ENCODE measurements around the gene LDLRAP1.

DNA sequence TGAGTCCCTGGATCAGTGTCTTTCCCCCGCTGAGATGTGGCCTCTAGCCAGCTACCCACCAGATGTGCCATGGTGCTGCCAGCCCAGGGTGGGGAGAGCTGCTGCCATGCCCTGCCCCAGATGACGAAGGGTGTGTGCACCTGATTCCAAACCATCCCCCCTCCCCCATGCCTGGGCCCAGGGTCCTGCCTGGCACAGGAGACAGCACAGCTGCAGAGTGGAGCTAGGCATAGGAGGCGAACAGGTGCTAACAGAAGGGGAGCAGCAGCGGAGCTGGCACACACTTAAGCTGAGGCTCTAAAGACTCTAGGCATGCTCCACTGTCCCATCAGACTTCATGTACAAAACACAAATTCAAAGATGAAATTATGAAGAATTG lies 9.0 kb upstream of the LDLRAP1 start:
- TF ChIP-seq, protein P1, sequence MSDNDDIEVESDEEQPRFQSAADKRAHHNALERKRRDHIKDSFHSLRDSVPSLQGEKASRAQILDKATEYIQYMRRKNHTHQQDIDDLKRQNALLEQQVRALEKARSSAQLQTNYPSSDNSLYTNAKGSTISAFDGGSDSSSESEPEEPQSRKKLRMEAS (IDR thresholded peaks at IDR 0.05) = no peak
- no peak for TF ChIP-seq NR2F2 (IDR thresholded peaks at IDR 0.05)
- TF ChIP-seq, protein P2, sequence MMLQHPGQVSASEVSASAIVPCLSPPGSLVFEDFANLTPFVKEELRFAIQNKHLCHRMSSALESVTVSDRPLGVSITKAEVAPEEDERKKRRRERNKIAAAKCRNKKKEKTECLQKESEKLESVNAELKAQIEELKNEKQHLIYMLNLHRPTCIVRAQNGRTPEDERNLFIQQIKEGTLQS (IDR thresholded peaks at IDR 0.05) = no peak
- TF ChIP-seq, protein P3, sequence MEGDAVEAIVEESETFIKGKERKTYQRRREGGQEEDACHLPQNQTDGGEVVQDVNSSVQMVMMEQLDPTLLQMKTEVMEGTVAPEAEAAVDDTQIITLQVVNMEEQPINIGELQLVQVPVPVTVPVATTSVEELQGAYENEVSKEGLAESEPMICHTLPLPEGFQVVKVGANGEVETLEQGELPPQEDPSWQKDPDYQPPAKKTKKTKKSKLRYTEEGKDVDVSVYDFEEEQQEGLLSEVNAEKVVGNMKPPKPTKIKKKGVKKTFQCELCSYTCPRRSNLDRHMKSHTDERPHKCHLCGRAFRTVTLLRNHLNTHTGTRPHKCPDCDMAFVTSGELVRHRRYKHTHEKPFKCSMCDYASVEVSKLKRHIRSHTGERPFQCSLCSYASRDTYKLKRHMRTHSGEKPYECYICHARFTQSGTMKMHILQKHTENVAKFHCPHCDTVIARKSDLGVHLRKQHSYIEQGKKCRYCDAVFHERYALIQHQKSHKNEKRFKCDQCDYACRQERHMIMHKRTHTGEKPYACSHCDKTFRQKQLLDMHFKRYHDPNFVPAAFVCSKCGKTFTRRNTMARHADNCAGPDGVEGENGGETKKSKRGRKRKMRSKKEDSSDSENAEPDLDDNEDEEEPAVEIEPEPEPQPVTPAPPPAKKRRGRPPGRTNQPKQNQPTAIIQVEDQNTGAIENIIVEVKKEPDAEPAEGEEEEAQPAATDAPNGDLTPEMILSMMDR (IDR thresholded peaks at IDR 0.05; ENCODE audit: low read depth, low read length, missing input control) = no peak
- no peak for TF ChIP-seq SP1 (IDR thresholded peaks at IDR 0.05)

Measured in liver (tissue), 3 donors.